Upper lobe of left lung (tissue), 4 donors: ENCODE measurements around the gene MAML2.

Source experiments
- EP300 ChIP-seq, 4 donors: sonication (generic); formaldehyde crosslinking; IDR thresholded peaks; one replicate each; pipeline ENCODE4 v1.5.1; 2017; ENCODE audit warnings: antibody characterized with exemption in 4 of 4, control low read depth in 2 of 4
- POLR2AphosphoS5 ChIP-seq, 2 donors: sonication (generic); formaldehyde crosslinking; IDR thresholded peaks; one replicate each; pipeline ENCODE4 v1.5.1; 2017; ENCODE audit warnings: antibody characterized with exemption in 2 of 2

DNA sequence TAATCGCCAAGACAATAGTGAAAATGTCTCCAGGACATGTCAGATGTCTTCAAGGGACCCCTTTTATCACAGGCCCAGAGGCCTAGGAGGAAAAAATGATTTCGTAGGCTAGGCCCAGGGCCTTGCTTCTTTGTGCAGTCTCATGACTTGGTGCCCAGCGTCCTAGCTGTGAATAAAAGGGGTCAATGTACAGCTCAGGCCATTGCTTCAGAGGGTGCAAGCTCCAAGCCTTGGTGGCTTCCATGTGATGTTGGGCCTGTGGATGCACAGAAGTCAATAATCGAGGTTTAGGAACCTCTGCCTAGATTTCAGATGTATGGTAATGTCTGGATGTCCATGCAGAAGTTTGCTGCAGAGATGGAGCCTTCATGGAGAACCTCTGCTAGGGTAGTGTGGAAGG lies 398.4 kb downstream of the MAML2 start:
- TF ChIP-seq POLR2AphosphoS5 (IDR thresholded peaks at IDR 0.05) = no peak
- TF ChIP-seq EP300 (IDR thresholded peaks at IDR 0.05) = no peak
